Measurements from ENCODE around the gene GMEB1.
"Not testable (repeated sequence)": the region's sequence is repeated elsewhere in the genome, so short reads cannot be mapped to it uniquely, and the experiment has no call there.

The GMEB1 gene

DNA sequence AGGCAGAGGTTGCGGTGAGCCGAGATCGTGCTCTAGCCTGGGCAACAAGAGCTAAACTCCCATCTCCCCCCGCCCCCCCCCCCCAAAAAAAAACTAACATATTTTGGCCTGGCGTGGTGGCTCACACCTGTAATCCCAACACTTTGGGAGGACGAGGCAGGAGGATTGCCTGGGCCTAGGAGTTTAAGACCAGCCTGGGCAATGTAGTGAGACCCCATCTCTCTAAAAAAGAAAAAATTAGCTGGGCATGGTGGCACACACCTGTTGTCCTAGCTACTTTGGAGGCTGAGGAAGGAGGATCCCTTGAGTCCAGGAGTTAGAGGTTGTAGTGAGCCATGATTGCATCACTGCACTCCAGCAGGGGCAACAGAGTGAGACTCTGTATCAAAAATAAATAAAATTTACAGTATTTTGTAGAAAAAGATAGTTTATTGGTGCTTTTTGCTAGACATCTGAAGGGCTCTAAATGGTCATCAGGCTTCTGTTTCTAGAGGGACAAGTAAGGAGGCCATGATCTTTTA lies 77.1 kb downstream of the GMEB1 start:
- peaks cover 18% of the 10 kb centered on the region for H3K4me1 ChIP-seq (ENCODE audit: insufficient read depth, low read length)
- peaks cover 82% of the 10 kb centered on the region for H3K36me3 ChIP-seq (ENCODE audit: insufficient read depth, low read length)
- no peak overlapping the region for H3K4me3 ChIP-seq (ENCODE audit: low read length)

DNA sequence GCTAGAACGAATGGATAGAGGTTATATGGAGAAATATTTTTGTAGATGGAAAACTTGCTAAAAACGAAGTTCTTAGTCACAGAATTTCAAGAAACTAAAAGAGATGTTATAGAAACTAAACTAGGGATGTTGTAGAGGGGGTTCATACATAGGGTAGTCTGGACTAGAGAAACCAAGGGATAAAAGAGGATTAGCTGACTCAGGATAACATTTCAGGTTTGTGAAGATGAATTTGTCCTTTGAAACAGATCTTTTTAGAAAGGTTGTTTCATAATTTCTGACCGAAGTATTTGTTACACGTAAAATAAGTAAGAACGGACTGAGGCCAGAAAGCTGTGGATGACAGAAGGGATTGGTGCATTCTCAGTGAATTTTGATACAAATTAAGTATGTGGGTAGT lies 81.7 kb downstream of the GMEB1 start:
- Histone ChIP-seq H3K4me1 (ENCODE audit: insufficient read depth, low read length) (peaks cover 13% of the 10 kb centered on the region), H2AFZ (ENCODE audit: low read depth, low read length) (no peak overlapping the region), H3K9me3 (ENCODE audit: low read length) (peaks cover 3% of the 10 kb centered on the region), H3K4me3 (ENCODE audit: low read length) (no peak overlapping the region), H3K27me3 (ENCODE audit: insufficient read depth, low read length) (no peaks in the 10 kb centered on the region), H3K36me3 (ENCODE audit: insufficient read depth, low read length) (peaks cover 73% of the 10 kb centered on the region)

More for the DNA sequence above, 77.1 kb downstream of the GMEB1 start:
- H2AFZ ChIP-seq (ENCODE audit: low read depth, low read length), result no peak overlapping the region
- no peaks in the 10 kb centered on the region for H3K27me3 ChIP-seq (ENCODE audit: insufficient read depth, low read length)
- H3K9me3 ChIP-seq (ENCODE audit: low read length), result peaks cover 6% of the 10 kb centered on the region

DNA sequence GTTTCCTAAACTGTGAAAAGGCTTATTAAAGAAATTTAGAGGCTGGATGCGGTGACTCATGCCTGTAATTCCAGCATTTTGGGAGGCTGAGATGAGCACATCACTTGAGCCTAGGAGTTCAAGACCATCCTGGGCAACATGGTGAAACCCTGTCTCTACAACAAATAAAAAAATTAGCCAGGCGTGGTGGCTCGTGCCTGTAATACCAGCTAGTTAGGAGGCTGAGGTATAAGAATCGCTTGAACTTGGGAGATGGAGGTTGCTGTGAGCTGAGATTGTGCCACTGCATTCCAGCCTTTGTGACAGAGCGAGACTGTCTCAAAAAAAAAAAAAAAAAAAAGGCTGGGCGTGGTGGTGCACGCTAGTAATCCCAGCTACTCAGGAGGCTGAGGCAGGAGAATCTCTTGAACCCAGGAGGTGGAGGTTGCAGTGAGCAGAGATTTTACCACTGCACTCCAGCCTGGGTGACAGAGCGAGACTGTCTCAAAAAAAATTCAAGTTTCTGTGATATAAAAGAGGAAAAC lies 82.2 kb downstream of the GMEB1 start:
- H3K4me3 ChIP-seq (ENCODE audit: low read length); H3K9me3 ChIP-seq (ENCODE audit: low read length); H2AFZ ChIP-seq (ENCODE audit: low read depth, low read length); H3K27me3 ChIP-seq (ENCODE audit: insufficient read depth, low read length): not testable (repeated sequence)
- Histone ChIP-seq H3K4me1 (ENCODE audit: insufficient read depth, low read length) (peaks cover 18% of the 10 kb centered on the region), H3K36me3 (ENCODE audit: insufficient read depth, low read length) (peaks cover 75% of the 10 kb centered on the region)

DNA sequence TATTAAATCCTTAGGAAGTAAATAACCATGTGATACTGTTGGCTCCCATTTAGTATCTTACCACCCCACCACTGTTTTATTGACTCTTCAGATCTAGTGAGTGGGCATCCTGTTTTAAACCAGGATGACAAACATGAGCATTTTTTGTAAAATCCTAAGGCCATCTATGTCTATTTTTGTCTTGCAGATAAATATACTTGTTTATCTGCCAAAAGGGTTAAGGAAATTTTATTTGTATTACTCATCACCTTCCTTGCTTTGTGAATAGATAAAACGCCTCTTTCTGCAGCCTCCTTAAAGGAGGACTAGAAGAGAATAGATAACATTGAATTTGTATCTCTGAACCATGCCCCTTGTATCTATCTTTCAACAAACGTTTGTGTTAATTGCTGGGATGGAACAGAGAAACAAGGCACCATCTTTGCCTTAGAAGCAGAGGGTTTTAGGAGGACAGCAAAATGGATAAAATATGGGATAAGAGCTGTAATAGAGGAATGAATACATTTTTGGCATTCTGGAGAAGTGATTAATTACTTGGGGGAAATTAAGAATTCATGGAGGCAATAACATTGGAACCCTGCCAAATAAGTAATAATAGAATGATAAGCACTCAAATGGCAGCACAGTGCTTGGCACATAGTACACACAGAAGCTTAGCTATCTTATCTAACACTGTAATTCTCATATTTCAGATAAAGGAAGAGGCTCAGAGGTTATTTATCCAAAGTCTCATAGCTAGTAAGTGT lies 82.9 kb downstream of the GMEB1 start:
- peaks cover 70% of the 10 kb centered on the region for H3K36me3 ChIP-seq (ENCODE audit: insufficient read depth, low read length)
- no peaks in the 10 kb centered on the region for H3K27me3 ChIP-seq (ENCODE audit: insufficient read depth, low read length)
- H3K4me3 ChIP-seq (ENCODE audit: low read length), result no peak overlapping the region
- H3K4me1 ChIP-seq (ENCODE audit: insufficient read depth, low read length), result peaks cover 21% of the 10 kb centered on the region
- H3K9me3 ChIP-seq (ENCODE audit: low read length), result peaks cover 3% of the 10 kb centered on the region
- H2AFZ ChIP-seq (ENCODE audit: low read depth, low read length), result no peak overlapping the region

DNA sequence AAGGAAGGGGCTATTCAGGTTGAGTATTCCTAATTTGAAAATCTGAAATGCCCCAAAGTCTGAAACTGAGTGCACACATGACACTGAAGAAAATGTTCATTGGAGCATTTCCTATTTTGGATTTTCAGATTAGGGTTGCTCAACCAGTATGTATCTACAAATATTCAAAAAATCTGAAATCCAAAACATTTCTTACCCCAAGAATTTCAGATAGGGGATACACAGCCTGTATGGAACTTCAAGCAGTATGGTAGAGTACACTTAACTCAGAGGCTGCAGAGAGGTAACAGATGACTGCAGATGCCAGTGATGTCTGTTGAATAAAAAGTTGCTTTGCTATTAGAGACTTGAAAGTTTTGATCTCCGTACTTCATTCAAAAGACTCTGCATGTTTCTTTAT lies 87.1 kb downstream of the GMEB1 start:
- peaks cover 76% of the 10 kb centered on the region for H3K36me3 ChIP-seq (ENCODE audit: insufficient read depth, low read length)
- H3K4me1 ChIP-seq (ENCODE audit: insufficient read depth, low read length), result peaks cover 25% of the 10 kb centered on the region
- no peak overlapping the region for H3K4me3 ChIP-seq (ENCODE audit: low read length)
- H3K9me3 ChIP-seq (ENCODE audit: low read length), result peaks cover 2% of the 10 kb centered on the region
- H2AFZ ChIP-seq (ENCODE audit: low read depth, low read length), result no peak overlapping the region
- no peaks in the 10 kb centered on the region for H3K27me3 ChIP-seq (ENCODE audit: insufficient read depth, low read length)

DNA sequence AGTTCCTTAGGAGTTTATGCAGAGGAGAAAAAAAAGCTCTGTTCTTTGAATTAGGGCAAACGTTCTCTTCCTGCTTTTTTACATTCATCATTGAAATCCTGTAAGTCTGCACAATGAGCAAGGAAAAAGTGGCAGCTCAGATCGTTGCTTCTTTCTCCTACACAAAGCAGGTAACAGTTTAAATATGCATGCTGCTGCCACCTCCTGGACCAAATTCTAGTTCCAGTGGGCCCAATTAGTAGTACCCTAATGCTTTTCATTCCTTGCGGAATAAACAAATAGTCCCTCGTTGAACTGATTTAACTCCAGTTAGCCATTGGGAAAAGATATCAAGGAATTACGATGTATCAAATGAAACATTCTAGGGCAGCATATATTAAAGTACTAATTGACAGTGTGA lies 88.3 kb downstream of the GMEB1 start:
- no peak overlapping the region for H2AFZ ChIP-seq (ENCODE audit: low read depth, low read length)
- H3K4me1 ChIP-seq (ENCODE audit: insufficient read depth, low read length), result peaks cover 24% of the 10 kb centered on the region
- no peaks in the 10 kb centered on the region for H3K27me3 ChIP-seq (ENCODE audit: insufficient read depth, low read length)
- H3K36me3 ChIP-seq (ENCODE audit: insufficient read depth, low read length), result peaks cover 78% of the 10 kb centered on the region
- H3K9me3 ChIP-seq (ENCODE audit: low read length), result peaks cover 2% of the 10 kb centered on the region
- no peak overlapping the region for H3K4me3 ChIP-seq (ENCODE audit: low read length)

DNA sequence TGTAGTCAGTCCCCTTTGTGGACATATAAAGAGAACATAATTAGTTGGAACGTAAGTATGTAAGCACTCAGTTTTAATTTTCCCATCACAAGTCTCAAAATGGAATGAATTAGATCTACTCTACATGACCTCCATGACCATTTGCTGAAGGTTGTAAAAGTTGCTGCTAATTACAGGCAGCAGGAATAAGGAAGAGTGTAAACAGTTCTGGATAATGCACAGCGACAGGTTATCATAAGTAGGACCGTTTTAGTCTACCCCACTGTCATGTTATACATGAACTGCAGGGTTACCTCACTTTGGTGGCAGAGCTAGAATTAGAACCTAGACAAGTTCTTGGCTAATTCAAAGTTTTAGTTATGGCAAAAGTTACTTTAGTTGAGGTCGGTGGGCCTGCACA lies 89.8 kb downstream of the GMEB1 start:
- Histone ChIP-seq H3K4me1 (ENCODE audit: insufficient read depth, low read length) (peaks cover 24% of the 10 kb centered on the region), H3K9me3 (ENCODE audit: low read length) (peaks cover 2% of the 10 kb centered on the region), H3K36me3 (ENCODE audit: insufficient read depth, low read length) (peaks cover 70% of the 10 kb centered on the region), H2AFZ (ENCODE audit: low read depth, low read length) (no peak overlapping the region), H3K27me3 (ENCODE audit: insufficient read depth, low read length) (no peaks in the 10 kb centered on the region), H3K4me3 (ENCODE audit: low read length) (no peak overlapping the region)

DNA sequence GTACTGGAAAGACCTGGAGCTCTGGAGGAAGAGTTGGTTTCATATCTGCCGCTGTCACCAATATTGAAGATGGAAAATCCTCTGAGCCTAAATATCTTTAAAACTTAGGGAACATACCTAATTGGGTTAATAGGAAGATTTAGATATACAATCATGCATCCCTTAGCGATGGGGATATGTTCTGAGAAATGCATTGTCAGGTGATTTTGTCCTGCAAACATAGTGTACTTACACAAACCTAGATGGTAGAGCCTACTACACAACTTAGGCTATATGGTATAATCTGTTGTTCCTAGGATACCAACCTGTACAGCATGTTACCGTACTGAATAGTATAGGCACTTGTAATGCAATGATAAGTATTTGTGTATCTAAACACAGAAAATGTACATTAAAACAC lies 90.7 kb downstream of the GMEB1 start:
- Histone ChIP-seq H2AFZ (ENCODE audit: low read depth, low read length) (no peak overlapping the region), H3K4me3 (ENCODE audit: low read length) (no peak overlapping the region), H3K36me3 (ENCODE audit: insufficient read depth, low read length) (peaks cover 64% of the 10 kb centered on the region), H3K4me1 (ENCODE audit: insufficient read depth, low read length) (peaks cover 24% of the 10 kb centered on the region), H3K9me3 (ENCODE audit: low read length) (peaks cover 2% of the 10 kb centered on the region), H3K27me3 (ENCODE audit: insufficient read depth, low read length) (no peaks in the 10 kb centered on the region)

DNA sequence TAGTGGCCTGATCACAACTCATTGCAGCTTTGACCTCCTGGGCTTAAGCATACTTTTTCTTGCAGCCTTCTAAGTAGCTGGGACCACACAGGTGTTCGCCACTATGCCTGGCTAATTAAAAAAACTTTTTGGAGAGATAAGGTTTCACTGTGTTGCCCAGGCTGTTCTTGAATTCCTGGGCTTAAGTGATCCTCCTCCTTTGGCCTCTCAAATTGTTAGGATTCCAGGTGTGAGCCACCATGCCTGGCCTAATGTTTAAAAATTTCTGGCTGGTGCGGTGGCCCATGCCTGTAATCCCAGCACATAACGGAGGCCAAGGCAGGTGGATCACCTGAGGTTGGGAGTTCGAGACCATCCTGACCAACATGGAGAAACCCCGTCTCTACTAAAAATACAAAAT lies 92.6 kb downstream of the GMEB1 start:
- H3K27me3 ChIP-seq (ENCODE audit: insufficient read depth, low read length), result no peaks in the 10 kb centered on the region
- H3K36me3 ChIP-seq (ENCODE audit: insufficient read depth, low read length), result peaks cover 70% of the 10 kb centered on the region
- no peak overlapping the region for H3K4me3 ChIP-seq (ENCODE audit: low read length)
- H3K9me3 ChIP-seq (ENCODE audit: low read length), result peaks cover 2% of the 10 kb centered on the region
- peaks cover 7% of the 10 kb centered on the region for H3K4me1 ChIP-seq (ENCODE audit: insufficient read depth, low read length)
- H2AFZ ChIP-seq (ENCODE audit: low read depth, low read length), result no peak overlapping the region

DNA sequence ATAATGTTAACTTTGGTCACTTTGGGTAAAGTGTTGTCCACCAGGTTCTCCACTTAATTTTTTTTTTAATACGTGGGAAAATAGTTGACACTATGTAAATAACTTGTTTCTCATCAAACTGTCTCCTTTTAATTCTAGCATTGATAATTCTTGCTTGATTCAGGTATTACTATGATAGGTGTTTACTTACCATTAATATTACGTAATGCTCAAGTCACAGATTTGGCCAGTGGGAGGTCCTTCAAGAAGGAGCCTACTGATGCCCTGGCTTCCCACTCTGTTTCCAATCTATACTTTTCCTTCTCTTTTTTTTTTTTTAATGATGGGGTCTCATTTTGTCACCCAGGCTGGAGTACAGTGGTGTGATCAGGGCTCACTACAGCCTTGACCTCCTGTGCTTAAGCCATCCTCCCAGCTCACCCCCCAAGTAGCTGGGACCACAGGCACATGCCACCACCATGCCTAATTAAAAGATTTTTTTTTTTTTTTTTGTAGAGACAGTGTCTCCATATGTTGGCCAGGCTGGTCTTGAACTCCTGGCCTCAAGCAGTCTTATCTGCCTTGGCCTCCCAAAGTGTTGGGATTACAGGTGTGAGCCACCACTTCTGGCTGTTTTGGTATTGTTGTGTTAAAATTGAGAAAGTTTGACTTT lies 98.1 kb downstream of the GMEB1 start:
- Histone ChIP-seq H3K4me3 (ENCODE audit: low read length) (no peak overlapping the region), H3K9me3 (ENCODE audit: low read length) (no peaks in the 10 kb centered on the region), H2AFZ (ENCODE audit: low read depth, low read length) (no peak overlapping the region), H3K36me3 (ENCODE audit: insufficient read depth, low read length) (peaks cover 60% of the 10 kb centered on the region), H3K4me1 (ENCODE audit: insufficient read depth, low read length) (no peaks in the 10 kb centered on the region), H3K27me3 (ENCODE audit: insufficient read depth, low read length) (no peaks in the 10 kb centered on the region)
